Vein endothelial cell (primary cell): ENCODE data around the gene ERICH6. TPM values are rescaled to one million over a fixed set of nuclear protein-coding genes. Genes with fewer than 3 reads are reported as not detected.

Experiments
- total RNA-seq: library from RNA; depleted of rRNA; stranded (reverse); fragments of >200 nt; gene quantifications from 2 replicates; pipeline ENCODE4 v1.2.3, GENCODE V29; 2012

The ERICH6 gene
- not detected in 2 replicates for total RNA-seq

GRCh38 chr3:150703756-150704344 is at the start of gene ERICH6:
ERICH6 (minus strand) TSS chr3:150703920; CDS start chr3:150703898, 22 bp downstream.

Other genes with a start within 250 kb of the ERICH6 start
- 169 and 202 TPM in 2 replicates for gene SERP1, start 157.4 kb downstream of the ERICH6 start, total RNA-seq
- gene EIF2A, start 157.1 kb downstream of the ERICH6 start, total RNA-seq = 219 and 220 TPM in 2 replicates
- gene SELENOT, start 100.6 kb downstream of the ERICH6 start, total RNA-seq = 137 and 215 TPM in 2 replicates
- gene SIAH2, start 59.2 kb upstream of the ERICH6 start, total RNA-seq = 15.3 and 18.9 TPM in 2 replicates
- not detected in 2 replicates for gene MINDY4B, start 201.5 kb upstream of the ERICH6 start, total RNA-seq